T-helper 17 cell (primary cell): ENCODE measurements around the gene SEMA4C. TPM values are rescaled to one million over a fixed set of nuclear protein-coding genes. Genes with fewer than 3 reads are reported as not detected.

ENCODE experiments used
- ATAC-seq: fragments of 150-1000 bp; cut with Tn5 transposase; 2 replicates; pipeline ENCODE4 v1.10.0; 2021; ENCODE audit warnings: mild to moderate bottlenecking, moderate library complexity
- DNase-seq, 3 donors: peaks; one replicate each; pipeline versions ENCODE4 v3.0.0 to v3.0.0-alpha.2; 2020 to 2021
- H3K9me3 ChIP-seq: one replicate; pipeline ENCODE4 v1.7.0; 2013; ENCODE audit warnings: low read length, mild to moderate bottlenecking; ENCODE audit not compliant: control insufficient read depth, poor library complexity, severe bottlenecking
- H3K27ac Mint-ChIP-seq: one replicate; pipeline ENCODE4 v1.8.0; 2022; ENCODE audit warnings: mild to moderate bottlenecking, moderate library complexity, mixed read lengths
- H3K27me3 Mint-ChIP-seq: one replicate; pipeline ENCODE4 v1.8.0; 2022; ENCODE audit warnings: mixed read lengths
- H3K36me3 Mint-ChIP-seq: one replicate; pipeline ENCODE4 v1.8.0; 2022; ENCODE audit warnings: low read depth, mixed read lengths
- H3K4me1 Mint-ChIP-seq: one replicate; pipeline ENCODE4 v1.8.0; 2022; ENCODE audit warnings: mild to moderate bottlenecking, mixed read lengths
- H3K4me3 Mint-ChIP-seq: one replicate; pipeline ENCODE4 v1.8.0; 2022; ENCODE audit warnings: mild to moderate bottlenecking, moderate library complexity, mixed read lengths
- total RNA-seq, 4 donors: library from RNA in 2 of 4; stranded (reverse) in 2 of 4; gene quantifications; one replicate each; pipeline ENCODE4 v1.2.3 and lab custom pipeline; 2022 to 2026

Gene SEMA4C
- total RNA-seq, 2 donors from 2014 or later: 25.5 to 30.9 TPM

DNA sequence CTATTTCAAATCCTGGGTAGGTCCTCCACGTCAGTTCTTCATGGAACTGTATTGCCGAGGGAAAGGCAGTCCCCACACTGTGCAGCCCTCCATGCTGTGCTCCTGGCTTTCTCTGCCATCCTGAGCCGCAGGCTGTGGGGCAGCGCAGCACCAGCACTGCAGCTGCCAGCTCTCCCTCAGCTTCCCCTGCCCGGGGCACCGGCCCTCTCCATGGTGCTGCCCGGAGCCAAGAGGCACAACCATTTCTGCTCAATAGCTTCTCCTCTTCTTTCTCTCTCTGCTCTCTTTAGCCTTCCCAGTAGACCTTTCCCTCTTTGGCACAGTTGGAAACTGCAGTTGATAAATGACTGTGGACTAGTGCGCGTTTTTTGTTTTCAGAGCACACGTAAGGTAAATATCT, 38.2 kb downstream of the SEMA4C start:
- no peak overlapping the region for H3K4me3 Mint-ChIP-seq
- peaks cover 7% of the 10 kb centered on the region for H3K36me3 Mint-ChIP-seq
- H3K27ac Mint-ChIP-seq: no peak overlapping the region
- no peaks in the 10 kb centered on the region for H3K27me3 Mint-ChIP-seq
- ATAC-seq: no peak
- no peaks in the 10 kb centered on the region for H3K9me3 ChIP-seq
- DNase-seq: no peak
- H3K4me1 Mint-ChIP-seq: peaks cover 7% of the 10 kb centered on the region

DNA sequence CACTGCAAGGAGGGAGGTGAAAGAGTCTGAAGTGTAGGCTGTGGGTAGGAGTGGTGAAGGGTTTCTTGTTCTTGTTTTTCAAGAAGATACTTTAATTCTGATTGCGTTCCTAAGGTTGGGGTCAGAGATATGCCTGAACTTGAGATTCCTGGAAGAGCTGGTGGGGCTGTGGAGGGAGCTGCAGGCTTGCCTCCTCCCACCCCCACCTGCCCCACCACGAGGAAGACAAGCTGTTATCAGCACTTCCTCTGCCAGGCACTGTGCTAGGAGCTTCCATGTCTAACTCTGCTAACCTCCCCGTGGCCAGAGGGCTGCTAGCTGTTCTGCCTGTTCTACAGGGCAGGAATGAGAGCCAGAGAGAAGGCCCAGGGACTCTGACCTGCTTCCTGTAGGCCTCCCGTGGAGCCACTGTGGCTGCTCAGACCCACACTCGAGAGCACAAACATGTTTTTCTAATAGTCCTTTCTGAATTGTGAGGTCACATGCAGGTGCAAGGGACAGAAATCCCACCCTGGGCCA, 39.8 kb downstream of the SEMA4C start:
- peak overlapping the region; percentile 54 for H3K27ac Mint-ChIP-seq
- H3K36me3 Mint-ChIP-seq: peaks cover 7% of the 10 kb centered on the region
- DNase-seq (no peak), ATAC-seq (no peak)
- H3K4me1 Mint-ChIP-seq: peaks cover 7% of the 10 kb centered on the region
- no peaks in the 10 kb centered on the region for H3K9me3 ChIP-seq
- no peaks in the 10 kb centered on the region for H3K27me3 Mint-ChIP-seq
- H3K4me3 Mint-ChIP-seq: no peak overlapping the region

- H3K4me1 Mint-ChIP-seq: peaks cover 7% of the 10 kb centered on the region
- H3K36me3 Mint-ChIP-seq: peaks cover 7% of the 10 kb centered on the region
- H3K27me3 Mint-ChIP-seq: no peaks in the 10 kb centered on the region
- ATAC-seq (no peak), DNase-seq (no peak)
- H3K9me3 ChIP-seq: no peaks in the 10 kb centered on the region
- H3K27ac Mint-ChIP-seq: peak overlapping the region; percentile 74
- no peak overlapping the region for H3K4me3 Mint-ChIP-seq
Observed at GRCh38 chr2:96828874-96829273, 41.0 kb downstream of the SEMA4C start.

DNA sequence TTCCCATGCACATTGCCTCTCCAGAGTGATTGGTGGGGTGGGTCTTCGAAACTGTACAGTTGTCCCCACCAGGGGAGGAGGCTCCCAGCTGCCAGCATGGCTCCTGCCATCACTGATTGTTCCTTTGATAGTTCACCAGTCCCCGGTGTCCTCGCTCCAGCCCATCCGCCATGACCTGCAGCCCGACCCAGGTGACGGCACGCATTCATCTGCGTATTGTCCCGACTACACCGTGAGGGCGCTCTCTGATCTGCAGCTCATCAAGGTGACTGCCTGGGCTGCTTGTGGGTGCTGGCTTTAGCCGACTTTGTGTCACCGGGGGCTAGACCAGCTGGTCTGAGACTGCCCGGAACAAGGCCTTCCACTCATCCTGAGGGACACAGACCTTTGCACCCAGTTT, 41.4 kb downstream of the SEMA4C start:
- DNase-seq (no peak), ATAC-seq (no peak)
- H3K9me3 ChIP-seq: no peaks in the 10 kb centered on the region
- no peak overlapping the region for H3K4me3 Mint-ChIP-seq
- peaks cover 7% of the 10 kb centered on the region for H3K36me3 Mint-ChIP-seq
- no peaks in the 10 kb centered on the region for H3K27me3 Mint-ChIP-seq
- H3K4me1 Mint-ChIP-seq: peaks cover 7% of the 10 kb centered on the region
- peak overlapping the region; percentile 74 for H3K27ac Mint-ChIP-seq

DNA sequence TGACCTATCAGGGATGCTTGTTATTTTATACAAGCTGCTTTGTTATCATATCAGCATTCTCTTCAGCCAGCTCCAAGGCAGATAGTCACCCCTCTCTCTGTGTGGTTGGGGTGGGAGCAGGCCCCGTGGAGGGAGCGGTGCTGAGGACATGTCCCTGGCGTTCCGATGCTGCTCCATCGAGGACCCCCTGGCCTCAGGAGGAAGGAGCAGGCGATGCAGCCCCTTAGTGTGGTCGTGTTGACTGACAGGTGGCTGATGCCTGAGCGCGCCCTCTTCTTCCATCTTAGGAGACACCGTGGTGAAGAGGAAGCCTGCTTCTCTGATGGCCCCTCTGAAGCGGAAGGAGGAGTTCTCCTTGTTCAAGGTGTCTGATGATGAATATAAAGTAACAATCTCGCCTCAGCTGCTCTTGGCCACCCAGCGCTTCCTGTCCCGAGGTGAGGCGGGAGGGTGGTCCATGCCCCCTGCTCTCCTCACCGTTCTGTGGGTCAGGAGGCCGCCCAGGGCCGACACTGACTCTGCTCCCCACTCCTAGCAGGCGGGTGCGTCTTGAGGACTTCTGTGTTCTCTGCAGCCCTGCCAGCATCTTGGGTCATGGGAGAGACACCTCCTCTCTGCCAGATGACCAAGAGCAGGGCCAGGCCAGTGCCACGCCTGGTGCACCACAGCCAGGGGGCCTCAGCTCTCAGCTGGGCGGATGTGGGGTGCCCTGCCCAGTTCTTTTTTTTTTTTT, 43.2 kb downstream of the SEMA4C start:
- H3K4me3 Mint-ChIP-seq: no peak overlapping the region
- peaks cover 5% of the 10 kb centered on the region for H3K36me3 Mint-ChIP-seq
- H3K27me3 Mint-ChIP-seq: no peaks in the 10 kb centered on the region
- peaks cover 7% of the 10 kb centered on the region for H3K4me1 Mint-ChIP-seq
- H3K9me3 ChIP-seq: no peaks in the 10 kb centered on the region
- no peak for DNase-seq
- ATAC-seq: no peak
- H3K27ac Mint-ChIP-seq: no peak overlapping the region

GRCh38 chr2:96825057-96825456, 44.8 kb downstream of the SEMA4C start:
- Mint-ChIP-seq H3K36me3 (peaks cover 4% of the 10 kb centered on the region), H3K27ac (no peak overlapping the region), H3K27me3 (no peaks in the 10 kb centered on the region), H3K4me1 (peaks cover 17% of the 10 kb centered on the region), H3K4me3 (no peak overlapping the region)
- ATAC-seq (no peak), DNase-seq (no peak)
- H3K9me3 ChIP-seq: no peaks in the 10 kb centered on the region

DNA sequence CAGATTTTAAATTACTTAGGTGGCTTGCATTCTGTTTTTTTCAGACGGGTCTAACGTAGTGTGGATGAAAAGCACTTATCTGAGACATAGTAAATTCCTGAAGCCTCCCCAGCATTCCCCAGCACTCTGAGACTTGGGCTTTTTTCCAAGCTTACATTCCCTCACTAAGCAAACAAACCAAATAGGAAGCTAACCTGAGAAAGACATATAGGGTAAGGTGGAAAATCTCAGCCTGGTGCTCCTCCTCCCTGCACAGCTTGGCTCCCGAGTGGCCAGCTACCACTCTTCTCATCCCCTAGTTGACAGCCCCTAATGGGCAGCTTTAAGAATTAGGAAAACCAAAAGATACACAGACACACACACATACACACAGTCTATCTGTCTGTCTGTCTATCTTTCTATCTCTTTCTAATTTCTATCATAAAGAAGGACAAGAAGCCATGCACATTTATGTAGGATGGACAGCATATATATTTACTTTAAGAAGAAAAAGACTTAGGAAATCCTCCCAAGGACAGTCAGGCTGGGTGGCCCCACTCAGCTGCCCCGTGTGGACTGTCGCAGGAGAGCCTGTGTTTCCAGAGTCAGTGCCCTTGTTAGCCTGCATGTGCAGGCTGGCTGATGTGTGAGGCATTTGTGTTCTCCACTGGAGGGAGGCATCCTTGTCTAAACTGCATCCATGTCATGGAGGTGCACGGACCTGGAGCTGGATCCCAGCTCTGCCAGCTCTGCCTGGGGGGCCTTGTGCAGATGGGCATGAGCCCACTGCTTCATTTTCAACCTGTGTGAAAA, 45.6 kb downstream of the SEMA4C start:
- no peak overlapping the region for H3K27ac Mint-ChIP-seq
- no peak for ATAC-seq

DNA sequence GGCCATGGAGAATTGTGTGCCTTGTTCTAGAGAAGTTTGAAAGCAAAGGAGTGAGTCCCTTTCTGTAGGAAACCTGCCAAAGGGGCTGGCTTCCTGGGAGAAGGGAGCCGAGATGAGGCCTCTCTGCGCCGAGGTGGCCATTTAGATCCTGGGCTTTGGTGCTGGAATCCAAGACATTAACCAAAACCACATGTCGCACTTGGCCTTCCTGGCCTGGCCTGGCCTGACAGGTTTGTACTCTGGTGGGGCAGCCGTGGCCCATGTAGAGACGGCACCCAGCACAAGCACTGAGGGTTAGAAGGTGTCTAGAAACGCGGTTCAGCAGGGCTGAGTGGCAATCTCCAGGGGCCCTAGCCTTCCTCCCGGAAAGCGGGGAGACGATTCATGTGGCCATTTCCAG, 46.7 kb downstream of the SEMA4C start:
- Mint-ChIP-seq H3K36me3 (no peaks in the 10 kb centered on the region), H3K27ac (no peak overlapping the region), H3K4me1 (peaks cover 30% of the 10 kb centered on the region), H3K4me3 (no peak overlapping the region), H3K27me3 (no peaks in the 10 kb centered on the region)
- no peaks in the 10 kb centered on the region for H3K9me3 ChIP-seq
- ATAC-seq (no peak), DNase-seq (no peak)

More for the DNA sequence above, 45.6 kb downstream of the SEMA4C start:
- Mint-ChIP-seq H3K4me3 (no peak overlapping the region), H3K4me1 (peaks cover 22% of the 10 kb centered on the region), H3K36me3 (no peaks in the 10 kb centered on the region), H3K27me3 (no peaks in the 10 kb centered on the region)
- no peak for DNase-seq
- H3K9me3 ChIP-seq: no peaks in the 10 kb centered on the region

GRCh38 chr2:96822786-96823185, 47.1 kb downstream of the SEMA4C start:
- ATAC-seq (no peak), DNase-seq (no peak)
- no peaks in the 10 kb centered on the region for H3K36me3 Mint-ChIP-seq
- no peak overlapping the region for H3K27ac Mint-ChIP-seq
- no peaks in the 10 kb centered on the region for H3K9me3 ChIP-seq
- peaks cover 33% of the 10 kb centered on the region for H3K4me1 Mint-ChIP-seq
- H3K4me3 Mint-ChIP-seq: no peak overlapping the region
- no peaks in the 10 kb centered on the region for H3K27me3 Mint-ChIP-seq

DNA sequence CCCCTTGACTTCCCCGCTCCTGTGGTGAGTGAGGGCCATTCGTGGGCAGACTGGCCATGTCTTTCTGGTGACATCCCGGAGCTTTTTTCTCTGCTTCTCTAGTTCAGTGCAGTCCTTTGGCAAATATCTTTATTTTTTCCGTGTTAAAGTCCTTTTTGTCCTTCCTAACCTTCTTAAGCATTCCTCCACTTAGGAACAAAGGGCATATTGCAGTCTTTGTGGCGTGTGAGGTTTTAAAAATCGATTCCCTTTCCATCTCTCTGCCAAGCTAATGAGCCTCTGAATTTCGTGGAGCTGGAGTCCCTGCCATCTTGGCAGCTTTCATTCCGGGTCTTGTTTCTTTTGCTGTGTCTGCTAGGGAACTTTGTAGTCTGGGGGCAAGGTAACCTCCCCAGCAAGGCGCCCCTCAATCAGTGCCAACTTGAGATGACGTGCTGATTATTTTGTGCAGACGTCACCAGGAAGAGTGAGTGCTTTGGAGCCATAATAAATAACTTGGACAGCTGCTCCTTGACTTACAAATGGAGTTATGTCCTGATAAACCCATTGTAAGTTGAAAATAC, 48.7 kb downstream of the SEMA4C start:
- ATAC-seq (no peak), DNase-seq (no peak)
- Mint-ChIP-seq H3K4me3 (no peak overlapping the region), H3K27me3 (no peaks in the 10 kb centered on the region), H3K27ac (peak overlapping the region; percentile 72), H3K36me3 (no peaks in the 10 kb centered on the region), H3K4me1 (peaks cover 39% of the 10 kb centered on the region)
- H3K9me3 ChIP-seq: no peaks in the 10 kb centered on the region

GRCh38 chr2:96819876-96820511, 49.9 kb downstream of the SEMA4C start:
- Mint-ChIP-seq H3K27ac (peak overlapping the region; percentile 72), H3K27me3 (no peaks in the 10 kb centered on the region), H3K36me3 (no peaks in the 10 kb centered on the region), H3K4me3 (peak overlapping the region; percentile 88), H3K4me1 (peaks cover 43% of the 10 kb centered on the region)
- DNase-seq (no peak), ATAC-seq (no peak)
- H3K9me3 ChIP-seq: no peaks in the 10 kb centered on the region

- peak overlapping the region; percentile 72 for H3K27ac Mint-ChIP-seq
Observed at GRCh38 chr2:96819128-96819875, 50.6 kb downstream of the SEMA4C start.

More at GRCh38 chr2:96819128-96819875, 50.6 kb downstream of the SEMA4C start:
- no peak for ATAC-seq
- Mint-ChIP-seq H3K4me3 (peak overlapping the region; percentile 88), H3K4me1 (peaks cover 45% of the 10 kb centered on the region), H3K27me3 (no peaks in the 10 kb centered on the region), H3K36me3 (no peaks in the 10 kb centered on the region)
- H3K9me3 ChIP-seq: no peaks in the 10 kb centered on the region
- no peak for DNase-seq
